ENCODE data around the gene ENGASE. TPM values are rescaled to one million over a fixed set of nuclear protein-coding genes. Genes with fewer than 3 reads are reported as not detected.
A peak's percentile ranks its signal among the peaks of the same experiment; 100 is the strongest.

Gene ENGASE
- total RNA-seq, 2 experiments from 2014 or later = 41.3 to 41.8 TPM

DNA sequence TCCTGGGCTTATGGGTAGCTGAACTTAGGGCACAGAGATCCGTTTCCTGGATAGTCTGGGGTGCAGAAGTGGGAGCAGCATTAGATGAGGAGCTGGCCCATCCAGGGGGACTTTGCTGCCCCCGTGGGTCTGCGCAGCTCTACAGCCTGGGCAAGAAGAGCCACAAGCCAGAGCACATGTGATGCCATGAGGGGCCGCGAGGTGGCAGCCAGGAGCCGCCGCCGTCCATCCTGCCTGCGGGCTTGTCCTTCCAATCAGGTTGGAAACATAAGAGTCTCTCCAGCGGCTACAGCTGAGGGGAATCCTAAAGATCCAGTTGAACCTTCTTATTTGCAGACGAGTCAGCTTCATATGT lies 28.8 kb upstream of the ENGASE start:
- ATAC-seq (peak; percentile 96), DNase-seq (peak; percentile 75)
- Mint-ChIP-seq H3K4me1 (ENCODE audit: low read depth) (no peaks in the 10 kb centered on the region), H3K9me3 (no peaks in the 10 kb centered on the region), H3K4me3 (no peak overlapping the region), H3K27ac (no peak overlapping the region), H3K27me3 (peaks cover 8% of the 10 kb centered on the region), H3K36me3 (ENCODE audit: low read depth) (no peaks in the 10 kb centered on the region)
- intact Hi-C loops (cut with micrococcal nuclease) = loop anchor here (10.0 kb wide), 1 partner anchor 349 kb away; no protein-coding TSS in a partner anchor
- POLR2A ChIA-PET = no interaction called here
- CTCF ChIA-PET = interaction anchor here (0.6 to 3.2 kb wide), 24 partner anchors 10 to 355 kb away, joined by 3 to 35 read pairs (median 6); partner anchors contain the start of genes ENGASE and LGALS3BP
- TF ChIP-seq, protein P1, sequence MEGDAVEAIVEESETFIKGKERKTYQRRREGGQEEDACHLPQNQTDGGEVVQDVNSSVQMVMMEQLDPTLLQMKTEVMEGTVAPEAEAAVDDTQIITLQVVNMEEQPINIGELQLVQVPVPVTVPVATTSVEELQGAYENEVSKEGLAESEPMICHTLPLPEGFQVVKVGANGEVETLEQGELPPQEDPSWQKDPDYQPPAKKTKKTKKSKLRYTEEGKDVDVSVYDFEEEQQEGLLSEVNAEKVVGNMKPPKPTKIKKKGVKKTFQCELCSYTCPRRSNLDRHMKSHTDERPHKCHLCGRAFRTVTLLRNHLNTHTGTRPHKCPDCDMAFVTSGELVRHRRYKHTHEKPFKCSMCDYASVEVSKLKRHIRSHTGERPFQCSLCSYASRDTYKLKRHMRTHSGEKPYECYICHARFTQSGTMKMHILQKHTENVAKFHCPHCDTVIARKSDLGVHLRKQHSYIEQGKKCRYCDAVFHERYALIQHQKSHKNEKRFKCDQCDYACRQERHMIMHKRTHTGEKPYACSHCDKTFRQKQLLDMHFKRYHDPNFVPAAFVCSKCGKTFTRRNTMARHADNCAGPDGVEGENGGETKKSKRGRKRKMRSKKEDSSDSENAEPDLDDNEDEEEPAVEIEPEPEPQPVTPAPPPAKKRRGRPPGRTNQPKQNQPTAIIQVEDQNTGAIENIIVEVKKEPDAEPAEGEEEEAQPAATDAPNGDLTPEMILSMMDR (IDR thresholded peaks at IDR 0.05) = peak; percentile 79

DNA sequence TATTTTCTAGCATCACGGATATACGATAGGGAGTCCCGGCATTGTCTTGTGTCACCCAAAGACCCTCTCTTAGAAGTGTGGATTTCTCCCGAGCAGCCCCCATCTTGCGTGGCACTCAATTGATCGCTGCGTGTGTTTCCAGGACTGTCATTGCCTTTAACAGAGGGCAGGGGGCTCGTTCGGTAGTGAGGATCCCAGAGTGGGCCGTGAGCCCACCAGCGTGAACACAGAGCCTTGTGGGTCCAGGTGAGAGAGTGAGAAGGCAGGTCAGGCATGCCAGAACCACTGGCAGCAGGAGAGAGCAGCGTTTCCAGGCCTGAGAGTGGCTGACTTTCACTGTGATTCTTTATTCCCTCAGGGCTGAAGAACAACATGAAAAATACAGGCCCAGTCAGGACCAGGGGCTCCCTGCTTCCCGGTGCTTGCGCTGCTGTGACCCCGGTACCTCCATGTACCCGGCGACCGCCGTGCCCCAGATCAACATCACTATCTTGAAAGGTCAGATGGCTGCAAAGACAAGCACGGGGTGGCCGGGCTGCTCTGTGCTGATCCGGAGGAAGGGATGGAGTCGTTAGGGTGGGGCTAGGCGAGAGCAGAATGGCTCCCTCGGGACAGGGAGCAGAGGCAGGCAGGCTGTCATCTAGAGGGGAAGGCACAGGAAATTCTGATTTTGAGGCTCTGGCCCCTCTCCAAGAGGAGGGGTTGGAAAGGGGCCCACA lies 28.3 kb upstream of the ENGASE start:
- H3K36me3 Mint-ChIP-seq (ENCODE audit: low read depth) = no peaks in the 10 kb centered on the region
- no peak overlapping the region for H3K4me3 Mint-ChIP-seq
- intact Hi-C loops (cut with micrococcal nuclease) = loop anchor here (10.0 kb wide), 1 partner anchor 348 kb away; no protein-coding TSS in a partner anchor
- ATAC-seq = no peak
- H3K27me3 Mint-ChIP-seq = peaks cover 8% of the 10 kb centered on the region
- TF ChIP-seq, protein P1 (IDR thresholded peaks at IDR 0.05) = no peak
- H3K27ac Mint-ChIP-seq = no peak overlapping the region
- H3K4me1 Mint-ChIP-seq (ENCODE audit: low read depth) = no peaks in the 10 kb centered on the region
- no peak for DNase-seq
- no peaks in the 10 kb centered on the region for H3K9me3 Mint-ChIP-seq
- ChIA-PET CTCF (interaction anchor here (0.7 to 3.2 kb wide), 21 partner anchors 9 to 355 kb away, joined by 3 to 35 read pairs (median 6); partner anchors contain the start of gene ENGASE), POLR2A (no interaction called here)

DNA sequence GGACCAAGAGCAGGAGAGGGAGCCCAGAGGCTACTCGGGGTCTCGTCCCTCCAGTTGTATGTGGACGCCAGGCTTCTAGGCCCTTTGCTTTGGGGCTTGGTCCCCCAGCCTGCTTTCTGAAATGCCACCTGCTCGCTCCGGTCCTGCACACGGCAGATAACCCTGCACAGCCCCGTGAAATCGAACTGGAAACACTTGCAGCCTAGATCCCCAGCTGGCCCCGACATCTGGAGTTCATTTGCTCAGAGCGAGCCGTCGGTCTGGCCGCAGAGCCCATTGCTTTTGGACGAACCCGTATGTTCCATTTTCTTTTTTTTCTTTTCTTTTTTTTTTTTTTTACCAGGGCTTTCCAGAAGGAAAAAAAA lies 27.7 kb upstream of the ENGASE start:
- H3K27me3 Mint-ChIP-seq = peaks cover 8% of the 10 kb centered on the region
- no peak overlapping the region for H3K27ac Mint-ChIP-seq
- H3K4me3 Mint-ChIP-seq = no peak overlapping the region
- DNase-seq (no peak), ATAC-seq (no peak)
- TF ChIP-seq, protein P1 (IDR thresholded peaks at IDR 0.05) = no peak
- intact Hi-C loops (cut with micrococcal nuclease) = loop anchor here (10.0 kb wide), 1 partner anchor 348 kb away; no protein-coding TSS in a partner anchor
- ChIA-PET CTCF (no interaction called here), POLR2A (no interaction called here)
- no peaks in the 10 kb centered on the region for H3K4me1 Mint-ChIP-seq (ENCODE audit: low read depth)
- no peaks in the 10 kb centered on the region for H3K36me3 Mint-ChIP-seq (ENCODE audit: low read depth)
- no peaks in the 10 kb centered on the region for H3K9me3 Mint-ChIP-seq

DNA sequence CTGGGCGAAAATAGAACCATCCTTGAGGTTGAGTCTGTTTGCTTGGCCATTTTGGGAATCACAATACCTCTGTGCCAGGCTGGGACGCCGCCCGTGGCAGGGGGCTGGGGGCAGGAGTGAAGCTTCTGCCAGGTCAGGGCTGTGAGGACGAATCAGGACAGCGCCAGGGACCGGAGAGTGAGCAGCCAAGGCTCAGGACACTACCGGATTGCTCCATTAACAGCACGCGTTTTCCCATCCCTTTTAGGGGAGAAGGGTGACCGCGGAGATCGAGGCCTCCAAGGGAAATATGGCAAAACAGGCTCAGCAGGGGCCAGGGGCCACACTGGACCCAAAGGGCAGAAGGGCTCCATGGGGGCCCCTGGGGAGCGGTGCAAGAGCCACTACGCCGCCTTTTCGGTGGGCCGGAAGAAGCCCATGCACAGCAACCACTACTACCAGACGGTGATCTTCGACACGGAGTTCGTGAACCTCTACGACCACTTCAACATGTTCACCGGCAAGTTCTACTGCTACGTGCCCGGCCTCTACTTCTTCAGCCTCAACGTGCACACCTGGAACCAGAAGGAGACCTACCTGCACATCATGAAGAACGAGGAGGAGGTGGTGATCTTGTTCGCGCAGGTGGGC lies 27.2 kb upstream of the ENGASE start:
- DNase-seq (no peak), ATAC-seq (no peak)
- TF ChIP-seq, protein P1 (IDR thresholded peaks at IDR 0.05) = no peak
- Mint-ChIP-seq H3K9me3 (no peaks in the 10 kb centered on the region), H3K4me1 (ENCODE audit: low read depth) (no peaks in the 10 kb centered on the region), H3K36me3 (ENCODE audit: low read depth) (no peaks in the 10 kb centered on the region), H3K27me3 (peaks cover 9% of the 10 kb centered on the region), H3K4me3 (no peak overlapping the region), H3K27ac (no peak overlapping the region)
- intact Hi-C loops (cut with micrococcal nuclease) = loop anchor here (10.0 kb wide), 1 partner anchor 347 kb away; no protein-coding TSS in a partner anchor
- CTCF ChIA-PET = no interaction called here
- POLR2A ChIA-PET = no interaction called here

Measured in activated CD8-positive, alpha-beta T cell treated with anti-CD3 and anti-CD28 coated beads for 36 hours (primary cell).